Measurements from ENCODE around the gene SORBS1.

DNA sequence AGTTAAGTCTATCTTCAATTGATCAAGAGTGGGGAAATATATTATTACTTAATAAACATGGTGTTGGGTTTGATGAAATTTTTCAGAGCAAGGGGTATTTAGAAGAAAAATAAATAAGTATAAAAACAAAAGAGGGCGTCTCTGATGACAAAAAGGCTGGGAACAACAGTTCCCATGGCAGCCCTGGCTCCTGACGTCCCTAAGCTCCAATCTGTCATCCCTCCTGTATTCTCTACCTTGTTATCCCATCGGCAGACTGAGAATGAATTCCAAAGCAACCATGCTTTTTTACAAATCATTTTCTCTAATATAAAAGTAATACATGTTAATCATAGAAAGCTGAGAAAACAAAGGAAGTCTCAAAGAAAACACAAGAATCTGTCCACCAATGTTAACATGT is 55.5 kb downstream of the SORBS1 start:
- TF ChIP-seq, protein P1, sequence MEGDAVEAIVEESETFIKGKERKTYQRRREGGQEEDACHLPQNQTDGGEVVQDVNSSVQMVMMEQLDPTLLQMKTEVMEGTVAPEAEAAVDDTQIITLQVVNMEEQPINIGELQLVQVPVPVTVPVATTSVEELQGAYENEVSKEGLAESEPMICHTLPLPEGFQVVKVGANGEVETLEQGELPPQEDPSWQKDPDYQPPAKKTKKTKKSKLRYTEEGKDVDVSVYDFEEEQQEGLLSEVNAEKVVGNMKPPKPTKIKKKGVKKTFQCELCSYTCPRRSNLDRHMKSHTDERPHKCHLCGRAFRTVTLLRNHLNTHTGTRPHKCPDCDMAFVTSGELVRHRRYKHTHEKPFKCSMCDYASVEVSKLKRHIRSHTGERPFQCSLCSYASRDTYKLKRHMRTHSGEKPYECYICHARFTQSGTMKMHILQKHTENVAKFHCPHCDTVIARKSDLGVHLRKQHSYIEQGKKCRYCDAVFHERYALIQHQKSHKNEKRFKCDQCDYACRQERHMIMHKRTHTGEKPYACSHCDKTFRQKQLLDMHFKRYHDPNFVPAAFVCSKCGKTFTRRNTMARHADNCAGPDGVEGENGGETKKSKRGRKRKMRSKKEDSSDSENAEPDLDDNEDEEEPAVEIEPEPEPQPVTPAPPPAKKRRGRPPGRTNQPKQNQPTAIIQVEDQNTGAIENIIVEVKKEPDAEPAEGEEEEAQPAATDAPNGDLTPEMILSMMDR (IDR thresholded peaks at IDR 0.05): no peak
- no peak for TF ChIP-seq POLR2A (IDR thresholded peaks at IDR 0.05)
